A549 treated with AZD2906 at 1 μM for 4 hours (cell line): Measurements from ENCODE around the gene RCHY1. TPM values are rescaled to one million over a fixed set of nuclear protein-coding genes. Genes with fewer than 3 reads are reported as not detected.

Source experiments
- total RNA-seq: library from RNA; stranded (reverse); fragments of 200-300 nt; extraction: Qiagen RNA extraction; gene quantifications from 5 replicates; pipeline ENCODE4 v1.2.3, GENCODE V29; 2022

The RCHY1 gene
- total RNA-seq = 13.9 to 20.0 TPM (median 15.8 TPM) in 5 replicates

DNA sequence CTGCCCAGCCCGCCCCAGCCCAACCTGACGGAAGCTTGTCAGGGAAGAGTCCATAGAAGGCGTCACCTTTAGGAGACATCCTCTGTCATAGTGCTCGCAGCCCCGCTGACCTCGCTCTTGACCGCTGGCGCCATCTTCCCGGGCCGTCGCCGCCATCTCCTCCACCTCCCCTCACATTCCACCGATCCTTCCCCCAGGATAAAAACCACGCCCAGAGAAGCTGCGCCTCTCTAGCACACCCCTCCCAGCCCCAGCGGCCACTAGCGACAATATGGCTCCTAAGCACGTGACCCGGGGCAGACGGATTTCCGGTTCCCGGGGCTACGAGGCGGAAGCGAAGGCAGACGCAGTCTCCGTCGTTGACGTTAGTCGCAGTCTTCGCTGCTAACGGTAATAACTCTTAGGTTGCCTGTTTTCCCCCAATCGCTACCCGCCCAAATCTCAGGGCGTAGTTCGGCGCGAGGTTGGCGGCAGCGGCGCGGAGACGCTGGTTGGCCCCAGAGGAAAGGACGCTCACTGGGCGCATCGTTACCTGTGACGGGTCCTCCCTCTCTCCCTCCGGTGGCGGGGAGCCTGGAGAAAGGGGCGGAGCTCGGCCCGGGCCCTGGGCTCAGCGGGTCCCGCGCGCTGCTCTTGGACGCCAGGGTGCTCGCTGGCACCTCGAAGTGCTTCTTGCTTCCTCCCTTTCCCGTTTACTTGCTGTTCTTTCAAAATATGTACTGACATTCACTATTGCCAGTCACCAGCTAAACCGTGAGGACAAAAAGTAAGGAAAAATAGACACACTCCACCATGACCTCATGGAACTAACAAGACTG, at the start of gene RCHY1, which contains the start of gene THAP6:
RCHY1 (minus strand) TSS at position 273 of the 818 bp plus-strand sequence; CDS start at position 156, 117 bp downstream.
THAP6 (plus strand) TSS at position 343 of the 818 bp plus-strand sequence. CDS start 980 bp downstream, outside the sequence.

DNA sequence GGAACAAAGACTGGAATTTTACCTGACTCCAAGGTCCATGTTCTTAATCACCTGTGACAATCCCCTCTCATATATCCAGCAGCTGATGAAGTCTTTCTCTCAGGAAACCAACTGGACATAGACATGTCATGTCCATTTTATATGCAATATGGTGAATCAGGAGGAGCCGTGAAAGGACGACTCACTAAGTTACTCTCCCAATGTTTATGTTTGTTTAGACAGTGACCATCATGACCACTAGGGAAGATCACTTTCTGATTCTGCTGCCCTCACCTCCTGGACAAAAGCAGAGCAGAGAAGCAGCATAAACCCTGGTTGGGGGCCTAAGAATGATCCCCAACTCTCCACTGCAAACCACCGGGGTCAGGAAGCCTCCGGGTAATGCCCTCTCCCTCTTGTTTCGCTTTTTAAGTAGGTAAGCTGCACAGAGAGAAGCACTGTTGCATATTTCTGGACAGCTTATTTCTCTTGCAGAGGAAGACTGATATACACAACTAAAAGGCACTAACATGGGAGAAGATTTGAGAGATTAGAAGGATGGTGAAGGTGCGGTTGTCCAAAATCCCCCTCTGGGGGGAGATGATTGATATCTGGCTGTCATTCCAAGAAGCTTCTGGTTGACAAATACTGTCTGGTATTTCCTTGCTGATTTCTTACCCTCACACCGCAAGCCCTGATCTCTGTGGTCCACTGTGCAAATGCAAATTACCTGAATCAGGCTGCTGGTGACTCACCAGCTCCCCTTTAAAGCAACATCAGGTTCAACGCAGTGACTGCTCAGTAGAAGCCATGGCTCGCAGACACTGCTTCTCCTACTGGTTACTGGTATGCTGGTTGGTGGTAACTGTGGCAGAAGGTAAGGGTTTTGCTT, 41.3 kb upstream of the RCHY1 start, which contains the start of gene ODAPH:
ODAPH (plus strand) TSS at position 773 of the 871 bp plus-strand sequence; CDS start at position 790, 17 bp downstream.

Other genes starting within 250 kb of the RCHY1 start
- gene THAP6, start 70 bp upstream of the RCHY1 start, total RNA-seq = 4.2 to 5.7 TPM (median 5.5 TPM) in 5 replicates
- gene ODAPH, start 41.7 kb upstream of the RCHY1 start, total RNA-seq = 0.05 TPM in 1 of 5 replicates, not detected in the others
- 0.53 to 0.90 TPM (median 0.82 TPM) in 5 replicates for gene CDKL2, start 116.1 kb upstream of the RCHY1 start, total RNA-seq
- gene G3BP2, start 159.0 kb upstream of the RCHY1 start, total RNA-seq = 64.5 to 106 TPM (median 73.4 TPM) in 5 replicates
- 18.1 to 25.5 TPM (median 21.7 TPM) in 5 replicates for gene USO1, start 210.2 kb upstream of the RCHY1 start, total RNA-seq